K562 (cell line): ENCODE data around the gene AIM2. TPM values are rescaled to one million over a fixed set of nuclear protein-coding genes. Genes with fewer than 3 reads are reported as not detected.
A peak's percentile ranks its signal among the peaks of the same experiment; 100 is the strongest.

Experiments used
- ARNT ChIP-seq, 2 experiments: fragments of 450-650 bp; IDR thresholded peaks; 2 replicates each; pipeline ENCODE4 v1.6.1; 2016; ENCODE audit warnings: mild to moderate bottlenecking in 1 of 2
- CBFA2T2 ChIP-seq: fragments of 450-650 bp; conservative IDR thresholded peaks from 2 replicates; pipeline ENCODE4 v1.6.1; 2017; ENCODE audit warnings: mild to moderate bottlenecking
- CC2D1A ChIP-seq: fragments of 450-650 bp; IDR thresholded peaks from 2 replicates; pipeline ENCODE4 v1.6.1; 2017; ENCODE audit warnings: mild to moderate bottlenecking
- ETS2 ChIP-seq: IDR thresholded peaks from 2 replicates; pipeline ENCODE4 v1.6.1; 2016; ENCODE audit warnings: borderline replicate concordance, missing genetic modification characterization, mild to moderate bottlenecking, moderate library complexity, missing compliant biosample characterization; ENCODE audit not compliant: poor library complexity, severe bottlenecking
- FOXK1 ChIP-seq: sonication (generic); formaldehyde crosslinking; IDR thresholded peaks from 2 replicates; pipeline ENCODE4 v1.8.0; 2022; ENCODE audit warnings: missing genetic modification reagents, mild to moderate bottlenecking, borderline replicate concordance
- KLF13 ChIP-seq: fragments of 450-650 bp; IDR thresholded peaks from 2 replicates; pipeline ENCODE4 v1.6.1; 2016; ENCODE audit warnings: missing genetic modification characterization, low read depth, mild to moderate bottlenecking, missing compliant biosample characterization, moderate library complexity, borderline replicate concordance
- MAZ ChIP-seq, 2 experiments: fragments of 450-650 bp in 1 of 2; sonication (generic) in 1 of 2; formaldehyde crosslinking; IDR thresholded peaks in 1 of 2; conservative IDR thresholded peaks in 1 of 2; 2 replicates each; pipeline versions ENCODE4 v1.4.0 to v1.5.0; 2020; ENCODE audit warnings: mild to moderate bottlenecking in 1 of 2, missing genetic modification reagents in 1 of 2
- MCM2 ChIP-seq: fragments of 450-650 bp; IDR thresholded peaks from 2 replicates; pipeline ENCODE4 v1.6.1; 2017; ENCODE audit warnings: low read depth, mild to moderate bottlenecking
- MXI1 ChIP-seq: IDR thresholded peaks from 2 replicates; pipeline ENCODE4 v1.6.1; 2011; ENCODE audit warnings: low read depth, mild to moderate bottlenecking, improper control_type of control experiment, low read length
- NFIC ChIP-seq: fragments of 450-650 bp; IDR thresholded peaks from 2 replicates; pipeline ENCODE4 v1.6.1; 2017; ENCODE audit warnings: mild to moderate bottlenecking, inconsistent platforms
- NUFIP1 ChIP-seq: fragments of 450-650 bp; IDR thresholded peaks from 2 replicates; pipeline ENCODE4 v1.6.1; 2018; ENCODE audit not compliant: partially characterized antibody
- PML ChIP-seq: IDR thresholded peaks from 2 replicates; pipeline ENCODE4 v1.6.1; 2012; ENCODE audit warnings: low read length, inconsistent platforms
- SMARCE1 ChIP-seq: fragments of 450-650 bp; IDR thresholded peaks from 2 replicates; pipeline ENCODE4 v1.7.1; 2016; ENCODE audit warnings: mild to moderate bottlenecking
- ZEB2 ChIP-seq: fragments of 450-650 bp; IDR thresholded peaks from 2 replicates; pipeline ENCODE4 v1.6.1; 2016
- ZNF121 ChIP-seq: sonication (generic); formaldehyde crosslinking; conservative IDR thresholded peaks from 2 replicates; pipeline ENCODE4 v1.8.0; 2022; ENCODE audit warnings: missing genetic modification reagents
- ZNF436 ChIP-seq: fragments of 250-450, 450-650 bp; sonication (Bioruptor Pico); formaldehyde crosslinking; IDR thresholded peaks from 2 replicates; pipeline ENCODE4 v1.7.0; 2020; ENCODE audit warnings: mild to moderate bottlenecking
- ZNF644 ChIP-seq: fragments of 200-800 bp; sonication (Bioruptor generic); IDR thresholded peaks from 2 replicates; pipeline ENCODE4 v1.6.1; 2016; ENCODE audit warnings: low read depth, missing genetic modification characterization, missing compliant biosample characterization
- ZNF75A ChIP-seq: fragments of 450-650 bp; formaldehyde crosslinking; IDR thresholded peaks from 2 replicates; pipeline ENCODE4 v1.4.0; 2020; ENCODE audit warnings: mild to moderate bottlenecking
- polyA plus RNA-seq, 8 experiments: library from polyadenylated mRNA; depleted of rRNA in 4 of 8; stranded (reverse) in 5 of 8; unstranded in 3 of 8; fragments of >200 nt; fragmentation: Nextera tagmentation in 2 of 8; fragmentation: Illumina TruSeq in 1 of 8; extraction: Ambion mirVana in 2 of 8; extraction: Trizol in 1 of 8; gene quantifications; 2 replicates each; pipeline versions ENCODE4 v1.2.1 to v1.2.3, GENCODE V29; 2011 to 2014; ENCODE audit warnings: inconsistent platforms in 1 of 8, missing spikeins in 1 of 8
- total RNA-seq, 7 experiments: library from RNA; depleted of rRNA in 6 of 7; stranded (reverse); fragments of >200 nt in 6 of 7; fragmentation: Illumina TruSeq in 2 of 7; extraction: Trizol in 2 of 7; gene quantifications; 2 replicates each; pipeline versions ENCODE4 v1.2.1 to v1.2.3, GENCODE V29; 2011 to 2021; ENCODE audit warnings: low replicate concordance in 1 of 7
- TF ChIP-seq, protein P1 (sequence below): fragments of 450-650 bp; IDR thresholded peaks from 2 replicates; pipeline ENCODE4 v1.6.1; 2017; ENCODE audit warnings: antibody characterized with exemption, mild to moderate bottlenecking
- TF ChIP-seq, protein P2 (sequence below): sonication (generic); formaldehyde crosslinking; IDR thresholded peaks from 2 replicates; pipeline ENCODE4 v1.8.1; 2023; ENCODE audit warnings: missing genetic modification reagents, mild to moderate bottlenecking, borderline replicate concordance

The AIM2 gene
- total and polyA plus RNA-seq, 9 of the 15 experiments (the other 6 are each of a cell fraction or from before 2014, with no cell fraction given) = 0.10 to 0.95 (median 0.22) TPM

DNA sequence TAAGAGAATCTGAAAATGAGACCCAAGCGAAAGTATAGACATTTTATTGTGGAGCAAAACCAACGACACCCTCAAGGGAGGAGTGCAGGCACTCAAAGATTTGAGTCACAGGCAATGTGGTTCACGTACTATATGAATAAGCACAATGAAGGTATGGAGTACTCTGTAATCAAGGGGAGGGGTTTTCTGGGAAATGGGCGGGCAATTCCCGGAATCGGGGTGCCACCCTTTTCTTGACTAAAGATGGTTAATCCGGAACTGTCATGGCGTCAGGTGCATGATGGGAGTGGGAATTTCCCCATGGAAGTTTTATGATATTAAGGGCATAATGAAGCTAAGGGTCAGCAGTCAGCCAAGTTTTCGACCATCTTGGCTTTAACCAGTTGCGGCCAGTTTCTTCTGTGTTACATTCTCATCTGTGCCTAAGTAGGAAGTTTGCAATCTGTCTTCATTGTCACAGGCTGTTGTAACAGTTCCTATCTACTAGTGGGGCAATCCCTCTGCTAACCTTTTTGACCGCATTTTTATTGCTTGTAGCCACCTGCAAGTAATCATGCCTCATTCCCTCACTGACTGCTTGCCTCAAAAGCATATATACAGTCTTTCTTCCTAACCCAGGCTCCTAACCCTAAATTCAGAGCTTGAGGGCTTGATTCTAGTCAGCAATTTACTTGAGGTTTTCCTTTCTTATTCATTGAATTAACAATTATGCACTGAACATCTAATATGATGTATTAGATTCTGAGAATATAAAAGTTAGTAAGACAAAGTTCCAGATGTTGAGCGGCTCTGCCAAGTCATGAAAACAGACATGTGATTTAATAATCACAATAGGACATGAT, 775 bp upstream of the AIM2 start (continued):
- TF ChIP-seq, protein P1, sequence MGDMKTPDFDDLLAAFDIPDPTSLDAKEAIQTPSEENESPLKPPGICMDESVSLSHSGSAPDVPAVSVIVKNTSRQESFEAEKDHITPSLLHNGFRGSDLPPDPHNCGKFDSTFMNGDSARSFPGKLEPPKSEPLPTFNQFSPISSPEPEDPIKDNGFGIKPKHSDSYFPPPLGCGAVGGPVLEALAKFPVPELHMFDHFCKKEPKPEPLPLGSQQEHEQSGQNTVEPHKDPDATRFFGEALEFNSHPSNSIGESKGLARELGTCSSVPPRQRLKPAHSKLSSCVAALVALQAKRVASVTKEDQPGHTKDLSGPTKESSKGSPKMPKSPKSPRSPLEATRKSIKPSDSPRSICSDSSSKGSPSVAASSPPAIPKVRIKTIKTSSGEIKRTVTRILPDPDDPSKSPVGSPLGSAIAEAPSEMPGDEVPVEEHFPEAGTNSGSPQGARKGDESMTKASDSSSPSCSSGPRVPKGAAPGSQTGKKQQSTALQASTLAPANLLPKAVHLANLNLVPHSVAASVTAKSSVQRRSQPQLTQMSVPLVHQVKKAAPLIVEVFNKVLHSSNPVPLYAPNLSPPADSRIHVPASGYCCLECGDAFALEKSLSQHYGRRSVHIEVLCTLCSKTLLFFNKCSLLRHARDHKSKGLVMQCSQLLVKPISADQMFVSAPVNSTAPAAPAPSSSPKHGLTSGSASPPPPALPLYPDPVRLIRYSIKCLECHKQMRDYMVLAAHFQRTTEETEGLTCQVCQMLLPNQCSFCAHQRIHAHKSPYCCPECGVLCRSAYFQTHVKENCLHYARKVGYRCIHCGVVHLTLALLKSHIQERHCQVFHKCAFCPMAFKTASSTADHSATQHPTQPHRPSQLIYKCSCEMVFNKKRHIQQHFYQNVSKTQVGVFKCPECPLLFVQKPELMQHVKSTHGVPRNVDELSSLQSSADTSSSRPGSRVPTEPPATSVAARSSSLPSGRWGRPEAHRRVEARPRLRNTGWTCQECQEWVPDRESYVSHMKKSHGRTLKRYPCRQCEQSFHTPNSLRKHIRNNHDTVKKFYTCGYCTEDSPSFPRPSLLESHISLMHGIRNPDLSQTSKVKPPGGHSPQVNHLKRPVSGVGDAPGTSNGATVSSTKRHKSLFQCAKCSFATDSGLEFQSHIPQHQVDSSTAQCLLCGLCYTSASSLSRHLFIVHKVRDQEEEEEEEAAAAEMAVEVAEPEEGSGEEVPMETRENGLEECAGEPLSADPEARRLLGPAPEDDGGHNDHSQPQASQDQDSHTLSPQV = peak; percentile 89
- TF ChIP-seq PML (no peak), MXI1 (no peak), ARNT (IDR thresholded peaks at IDR 0.05) (no peak), CC2D1A (no peak), SMARCE1 (0 out of 2 replicates have a peak, but pooled peaks have one; percentile 22), NFIC (no peak), NUFIP1 (no peak), KLF13 (tag) (no peak), FOXK1 (CRISPR knock-in tag) (no peak), CBFA2T2 (no peak), ZNF121 (CRISPR knock-in tag) (no peak), ZNF436 (CRISPR knock-in tag) (no peak), MAZ (CRISPR knock-in tag; conservative IDR thresholded peaks at IDR 0.05 in 1 of 2, IDR thresholded peaks at IDR 0.05 in 1 of 2) (peak in 1 of 2 experiments; percentile 49; a peak in 1 of 4 replicates), MCM2 (no peak), ETS2 (tag) (no peak), ZNF644 (tag) (no peak), ZNF75A (CRISPR knock-in tag) (no peak), ZEB2 (no peak)
- TF ChIP-seq, protein P2, sequence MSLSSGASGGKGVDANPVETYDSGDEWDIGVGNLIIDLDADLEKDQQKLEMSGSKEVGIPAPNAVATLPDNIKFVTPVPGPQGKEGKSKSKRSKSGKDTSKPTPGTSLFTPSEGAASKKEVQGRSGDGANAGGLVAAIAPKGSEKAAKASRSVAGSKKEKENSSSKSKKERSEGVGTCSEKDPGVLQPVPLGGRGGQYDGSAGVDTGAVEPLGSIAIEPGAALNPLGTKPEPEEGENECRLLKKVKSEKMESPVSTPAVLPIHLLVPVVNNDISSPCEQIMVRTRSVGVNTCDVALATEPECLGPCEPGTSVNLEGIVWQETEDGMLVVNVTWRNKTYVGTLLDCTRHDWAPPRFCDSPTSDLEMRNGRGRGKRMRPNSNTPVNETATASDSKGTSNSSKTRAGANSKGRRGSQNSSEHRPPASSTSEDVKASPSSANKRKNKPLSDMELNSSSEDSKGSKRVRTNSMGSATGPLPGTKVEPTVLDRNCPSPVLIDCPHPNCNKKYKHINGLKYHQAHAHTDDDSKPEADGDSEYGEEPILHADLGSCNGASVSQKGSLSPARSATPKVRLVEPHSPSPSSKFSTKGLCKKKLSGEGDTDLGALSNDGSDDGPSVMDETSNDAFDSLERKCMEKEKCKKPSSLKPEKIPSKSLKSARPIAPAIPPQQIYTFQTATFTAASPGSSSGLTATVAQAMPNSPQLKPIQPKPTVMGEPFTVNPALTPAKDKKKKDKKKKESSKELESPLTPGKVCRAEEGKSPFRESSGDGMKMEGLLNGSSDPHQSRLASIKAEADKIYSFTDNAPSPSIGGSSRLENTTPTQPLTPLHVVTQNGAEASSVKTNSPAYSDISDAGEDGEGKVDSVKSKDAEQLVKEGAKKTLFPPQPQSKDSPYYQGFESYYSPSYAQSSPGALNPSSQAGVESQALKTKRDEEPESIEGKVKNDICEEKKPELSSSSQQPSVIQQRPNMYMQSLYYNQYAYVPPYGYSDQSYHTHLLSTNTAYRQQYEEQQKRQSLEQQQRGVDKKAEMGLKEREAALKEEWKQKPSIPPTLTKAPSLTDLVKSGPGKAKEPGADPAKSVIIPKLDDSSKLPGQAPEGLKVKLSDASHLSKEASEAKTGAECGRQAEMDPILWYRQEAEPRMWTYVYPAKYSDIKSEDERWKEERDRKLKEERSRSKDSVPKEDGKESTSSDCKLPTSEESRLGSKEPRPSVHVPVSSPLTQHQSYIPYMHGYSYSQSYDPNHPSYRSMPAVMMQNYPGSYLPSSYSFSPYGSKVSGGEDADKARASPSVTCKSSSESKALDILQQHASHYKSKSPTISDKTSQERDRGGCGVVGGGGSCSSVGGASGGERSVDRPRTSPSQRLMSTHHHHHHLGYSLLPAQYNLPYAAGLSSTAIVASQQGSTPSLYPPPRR (CRISPR knock-in tag) = no peak
